H9 (cell line): ENCODE results near the gene EIF4A3. TPM values are rescaled to one million over a fixed set of nuclear protein-coding genes. Genes with fewer than 3 reads are reported as not detected.
A peak's percentile ranks its signal among the peaks of the same experiment; 100 is the strongest.

Experiments
- DNase-seq: peaks from one replicate; pipeline ENCODE4 v3.0.0-alpha.2; 2017
- H2AFZ ChIP-seq: one replicate; pipeline ENCODE4 v1.6.1; 2013; ENCODE audit warnings: mild to moderate bottlenecking, low read length, control low read depth, moderate library complexity
- H2AK5ac ChIP-seq: 2 replicates; pipeline ENCODE4 v1.6.1; 2013; ENCODE audit warnings: low read length, control low read depth, mixed read lengths; ENCODE audit not compliant: insufficient read length
- H2BK120ac ChIP-seq: one replicate; pipeline ENCODE4 v1.6.1; 2013; ENCODE audit warnings: low read depth, mild to moderate bottlenecking, low read length, control low read depth, inconsistent platforms; ENCODE audit not compliant: poor library complexity, severe bottlenecking
- H2BK12ac ChIP-seq: 2 replicates; pipeline ENCODE4 v1.6.1; 2013; ENCODE audit warnings: low read length, control low read depth, mixed read lengths, low read depth; ENCODE audit not compliant: insufficient read length
- H2BK15ac ChIP-seq: 2 replicates; pipeline ENCODE4 v1.6.1; 2013; ENCODE audit warnings: low read depth, low read length, control low read depth
- H2BK20ac ChIP-seq: one replicate; pipeline ENCODE4 v1.6.1; 2013; ENCODE audit warnings: low read depth, mild to moderate bottlenecking, low read length, control low read depth, inconsistent platforms; ENCODE audit not compliant: poor library complexity, severe bottlenecking
- H2BK5ac ChIP-seq: 2 replicates; pipeline ENCODE4 v1.6.1; 2013; ENCODE audit warnings: low read length, control low read depth, mixed read lengths; ENCODE audit not compliant: insufficient read length
- H3K14ac ChIP-seq: 2 replicates; pipeline ENCODE4 v1.6.1; 2013; ENCODE audit warnings: low read length, control low read depth; ENCODE audit not compliant: insufficient read depth
- H3K18ac ChIP-seq: 2 replicates; pipeline ENCODE4 v1.6.1; 2013; ENCODE audit warnings: low read depth, mild to moderate bottlenecking, mixed read lengths, low read length, control low read depth; ENCODE audit not compliant: insufficient read length
- H3K23ac ChIP-seq: 2 replicates; pipeline ENCODE4 v1.6.1; 2013; ENCODE audit warnings: low read length, control low read depth, mixed read lengths, low read depth; ENCODE audit not compliant: insufficient read length
- H3K23me2 ChIP-seq: 2 replicates; pipeline ENCODE4 v1.6.1; 2013; ENCODE audit warnings: low read depth, mild to moderate bottlenecking, mixed read lengths, low read length, control low read depth; ENCODE audit not compliant: insufficient read length, poor library complexity, severe bottlenecking
- H3K27ac ChIP-seq: 2 replicates; pipeline ENCODE4 v1.5.1; 2013; ENCODE audit warnings: low read length, control low read depth, mixed read lengths, low read depth; ENCODE audit not compliant: insufficient read length
- H3K27me3 ChIP-seq: 2 replicates; pipeline ENCODE4 v1.6.1; 2013; ENCODE audit warnings: low read length, control low read depth, inconsistent platforms; ENCODE audit not compliant: insufficient read depth
- H3K4ac ChIP-seq: 2 replicates; pipeline ENCODE4 v1.6.1; 2013; ENCODE audit warnings: low read depth, mild to moderate bottlenecking, control low read depth, inconsistent platforms, low read length, moderate library complexity
- H3K4me1 ChIP-seq: 2 replicates; pipeline ENCODE4 v1.6.1; 2013; ENCODE audit warnings: low read length, control low read depth, inconsistent platforms; ENCODE audit not compliant: insufficient read depth
- H3K4me2 ChIP-seq: 2 replicates; pipeline ENCODE4 v1.6.1; 2013; ENCODE audit warnings: low read length, control low read depth, mixed read lengths; ENCODE audit not compliant: insufficient read length, insufficient read depth
- H3K56ac ChIP-seq: 2 replicates; pipeline ENCODE4 v1.6.1; 2013; ENCODE audit warnings: low read depth, mild to moderate bottlenecking, mixed read lengths, low read length, control low read depth; ENCODE audit not compliant: insufficient read length
- H3K79me1 ChIP-seq: 2 replicates; pipeline ENCODE4 v1.6.1; 2013; ENCODE audit warnings: low read depth, mild to moderate bottlenecking, moderate library complexity, low read length, control low read depth, inconsistent platforms; ENCODE audit not compliant: insufficient read depth, poor library complexity, severe bottlenecking
- H3K79me2 ChIP-seq: 2 replicates; pipeline ENCODE4 v1.6.1; 2013; ENCODE audit warnings: low read length, control low read depth, inconsistent platforms; ENCODE audit not compliant: insufficient read depth
- H3K9ac ChIP-seq: 2 replicates; pipeline ENCODE4 v1.6.1; 2013; ENCODE audit warnings: low read length, control low read depth, mixed read lengths; ENCODE audit not compliant: insufficient read length; ENCODE audit errors: extremely low read depth
- H3K9me3 ChIP-seq: one replicate; pipeline ENCODE4 v1.6.1; 2013; ENCODE audit warnings: low read depth, low read length, inconsistent platforms; ENCODE audit not compliant: control insufficient read depth
- H3T11ph ChIP-seq: one replicate; pipeline ENCODE4 v1.6.1; 2013; ENCODE audit warnings: mild to moderate bottlenecking, low read length, control low read depth, inconsistent platforms
- H4K20me1 ChIP-seq: one replicate; pipeline ENCODE4 v1.6.1; 2013; ENCODE audit not compliant: control insufficient read depth, insufficient read length, insufficient read depth
- H4K5ac ChIP-seq: 2 replicates; pipeline ENCODE4 v1.6.1; 2013; ENCODE audit warnings: low read depth, mild to moderate bottlenecking, mixed read lengths, low read length, control low read depth; ENCODE audit not compliant: insufficient read length
- H4K8ac ChIP-seq: replicated peaks from 2 replicates; pipeline ENCODE4 v1.6.1; 2013; ENCODE audit warnings: low read length, control low read depth, mixed read lengths, low read depth; ENCODE audit not compliant: insufficient read length
- H4K91ac ChIP-seq: 2 replicates; pipeline ENCODE4 v1.6.1; 2013; ENCODE audit warnings: low read depth, mild to moderate bottlenecking, moderate library complexity, mixed read lengths, low read length, control low read depth; ENCODE audit not compliant: insufficient read length
- H3K27ac Mint-ChIP-seq, 3 experiments: 2 replicates in 2 of 3; 3 replicates in 1 of 3; pipeline ENCODE4 v1.8.0; 2020 to 2021; ENCODE audit warnings: mixed read lengths in 3 of 3, mild to moderate bottlenecking in 1 of 3, moderate library complexity in 1 of 3
- H3K27me3 Mint-ChIP-seq: 2 replicates; pipeline ENCODE4 v1.8.0; 2021; ENCODE audit warnings: low read depth, mild to moderate bottlenecking, moderate library complexity, mixed read lengths
- H3K36me3 Mint-ChIP-seq, 3 experiments: 2 replicates in 2 of 3; 3 replicates in 1 of 3; pipeline ENCODE4 v1.8.0; 2020 to 2021; ENCODE audit warnings: low read depth in 3 of 3, mixed read lengths in 3 of 3; ENCODE audit not compliant: insufficient read depth in 1 of 3
- H3K4me1 Mint-ChIP-seq, 2 experiments: 2 replicates each; pipeline ENCODE4 v1.8.0; 2020; ENCODE audit warnings: mixed read lengths in 2 of 2
- H3K4me3 Mint-ChIP-seq, 2 experiments: 2 replicates in 1 of 2; 3 replicates in 1 of 2; pipeline ENCODE4 v1.8.0; 2020 to 2021; ENCODE audit warnings: mild to moderate bottlenecking in 2 of 2, mixed read lengths in 2 of 2, moderate library complexity in 1 of 2
- H3K9me3 Mint-ChIP-seq, 2 experiments: 2 replicates in 1 of 2; 3 replicates in 1 of 2; pipeline ENCODE4 v1.8.0; 2020; ENCODE audit warnings: mild to moderate bottlenecking in 2 of 2, mixed read lengths in 2 of 2, moderate library complexity in 1 of 2
- CTCF ChIP-seq: fragments of 200-600 bp; sonication (generic); conservative IDR thresholded peaks from 3 replicates; pipeline ENCODE4 v1.8.0; 2021; ENCODE audit warnings: antibody characterized with exemption, mild to moderate bottlenecking
- WGBS: extraction: QIAGEN DNeasy Blood & Tissue Kit; methylation state at CpG from one replicate; pipeline ENCODE4 v1.1.7; 2013; ENCODE audit warnings: missing lambda C conversion rate, low lambda C conversion rate, mixed read lengths; ENCODE audit not compliant: insufficient read length; ENCODE audit errors: extremely low coverage; 5-methylcytosine and 5-hydroxymethylcytosine counted together
- total RNA-seq: library from RNA; stranded (reverse); gene quantifications from 2 replicates; pipeline ENCODE4 v1.2.1, GENCODE V29; 2021

The EIF4A3 gene
- total RNA-seq, 1 experiment from 2014 or later, result 162 TPM

- Histone ChIP-seq H3K23ac (no peak overlapping the region), H4K8ac (no peak overlapping the region), H4K20me1 (no peaks in the 10 kb centered on the region), H3K9me3 (no peaks in the 10 kb centered on the region), H3K4me1 (peaks cover 9% of the 10 kb centered on the region; the same call in 1 of the 2 replicates), H4K91ac (no peak overlapping the region), H3K4me2 (no peak overlapping the region), H3K23me2 (no peaks in the 10 kb centered on the region), H2AK5ac (no peak overlapping the region), H2BK5ac (no peak overlapping the region), H2BK120ac (no peak overlapping the region), H3K18ac (no peak overlapping the region), H3K56ac (no peak overlapping the region), H3T11ph (no peak overlapping the region), H2BK20ac (no peak overlapping the region), H3K79me2 (no peaks in the 10 kb centered on the region), H3K9ac (no peak overlapping the region), H2BK15ac (no peak overlapping the region), H2AFZ (no peak overlapping the region), H3K14ac (no peak overlapping the region), H3K79me1 (no peaks in the 10 kb centered on the region), H2BK12ac (no peak overlapping the region), H4K5ac (no peak overlapping the region), H3K27me3 (no peaks in the 10 kb centered on the region), H3K4ac (no peak overlapping the region), H3K27ac (no peak overlapping the region)
- H3K9me3 Mint-ChIP-seq, result no peaks in the 10 kb centered on the region
- peaks cover 3% of the 10 kb centered on the region; the same call in 1 of the 2 replicates for H3K27me3 Mint-ChIP-seq
- WGBS, result no CpG with 5 or more reads among the region's 14 CpGs
- H3K27ac Mint-ChIP-seq, result peak overlapping the region in 1 of 3 experiments; percentile 0; a peak in 1 of 7 replicates
- no peak for DNase-seq
- no peaks in the 10 kb centered on the region for H3K36me3 Mint-ChIP-seq
- H3K4me1 Mint-ChIP-seq, result peaks cover 28 to 48% of the 10 kb centered on the region in 2 experiments
- no peak overlapping the region for H3K4me3 Mint-ChIP-seq
- TF ChIP-seq CTCF, result no peak
These were observed 21.1 kb downstream of the EIF4A3 start for GRCh38 chr17:80125656-80126448.
